HepG2 (cell line): ENCODE results near the gene ACSF3. TPM values are rescaled to one million over a fixed set of nuclear protein-coding genes. Genes with fewer than 3 reads are reported as not detected.

Experiments used
- ARID3A ChIP-seq: IDR thresholded peaks from 2 replicates; pipeline ENCODE4 v1.6.1; 2012; ENCODE audit warnings: low read depth, low read length, improper control_type of control experiment
- CAMTA2 ChIP-seq: sonication (generic); formaldehyde crosslinking; IDR thresholded peaks from 2 replicates; pipeline ENCODE4 v1.4.0; 2020; ENCODE audit warnings: mild to moderate bottlenecking, missing genetic modification reagents, borderline replicate concordance
- CENPT ChIP-seq: sonication (generic); formaldehyde crosslinking; IDR thresholded peaks from 2 replicates; pipeline ENCODE4 v1.8.0; 2022; ENCODE audit warnings: low read depth, mild to moderate bottlenecking, moderate library complexity, missing genetic modification reagents
- FIP1L1 ChIP-seq: fragments of 200-400 bp; formaldehyde crosslinking; IDR thresholded peaks from 2 replicates; pipeline ENCODE4 v1.6.1; 2018; ENCODE audit warnings: low read depth, mild to moderate bottlenecking, low read length, moderate library complexity, borderline replicate concordance; ENCODE audit not compliant: insufficient read depth
- FOXK1 ChIP-seq: sonication (generic); formaldehyde crosslinking; IDR thresholded peaks from 2 replicates; pipeline ENCODE4 v1.4.0; 2020; ENCODE audit warnings: low read depth, missing genetic modification reagents, borderline replicate concordance
- IKZF4 ChIP-seq: sonication (generic); formaldehyde crosslinking; IDR thresholded peaks from 2 replicates; pipeline ENCODE4 v1.5.1; 2020; ENCODE audit warnings: borderline replicate concordance, mild to moderate bottlenecking, low read depth, missing genetic modification reagents; ENCODE audit errors: not compliant biosample characterization
- KLF9 ChIP-seq: IDR thresholded peaks from 2 replicates; pipeline ENCODE4 v1.6.1; 2016; ENCODE audit warnings: low read depth
- MED1 ChIP-seq: sonication (generic); formaldehyde crosslinking; IDR thresholded peaks from 2 replicates; pipeline ENCODE4 v1.4.0; 2020; ENCODE audit warnings: missing genetic modification reagents
- NONO ChIP-seq, 2 experiments: fragments of 450-650 bp in 1 of 2; sonication (generic) in 1 of 2; formaldehyde crosslinking in 1 of 2; IDR thresholded peaks in 1 of 2; conservative IDR thresholded peaks in 1 of 2; 2 replicates each; pipeline versions ENCODE4 v1.6.1 to v1.8.0; 2017 to 2022; ENCODE audit warnings: mild to moderate bottlenecking in 1 of 2, missing genetic modification reagents in 1 of 2, moderate library complexity in 1 of 2
- PBX2 ChIP-seq: IDR thresholded peaks from 2 replicates; pipeline ENCODE4 v1.6.1; 2016; ENCODE audit warnings: control low read depth
- RNF219 ChIP-seq: sonication (generic); formaldehyde crosslinking; IDR thresholded peaks from 2 replicates; pipeline ENCODE4 v1.5.0; 2020; ENCODE audit warnings: mild to moderate bottlenecking, missing genetic modification reagents
- SIX4 ChIP-seq: sonication (generic); formaldehyde crosslinking; IDR thresholded peaks from 2 replicates; pipeline ENCODE4 v1.4.0; 2020; ENCODE audit warnings: missing genetic modification reagents
- SP140L ChIP-seq: sonication (generic); formaldehyde crosslinking; IDR thresholded peaks from 2 replicates; pipeline ENCODE4 v1.4.0; 2020; ENCODE audit warnings: missing genetic modification reagents, borderline replicate concordance
- TCF7L2 ChIP-seq: IDR thresholded peaks from 2 replicates; pipeline ENCODE4 v1.6.1; 2011; ENCODE audit warnings: mild to moderate bottlenecking, low read depth, low read length, moderate library complexity
- TFE3 ChIP-seq: IDR thresholded peaks from 2 replicates; pipeline ENCODE4 v1.6.1; 2016
- WIZ ChIP-seq: sonication (generic); formaldehyde crosslinking; IDR thresholded peaks from 2 replicates; pipeline ENCODE4 v1.5.1; 2020; ENCODE audit warnings: mild to moderate bottlenecking, missing genetic modification reagents
- ZNF33B ChIP-seq: sonication (generic); formaldehyde crosslinking; IDR thresholded peaks from 2 replicates; pipeline ENCODE4 v1.5.1; 2020; ENCODE audit warnings: mild to moderate bottlenecking, missing genetic modification reagents
- ZNF570 ChIP-seq: sonication (generic); formaldehyde crosslinking; IDR thresholded peaks from 2 replicates; pipeline ENCODE4 v1.4.0; 2020; ENCODE audit warnings: mild to moderate bottlenecking, missing genetic modification reagents, borderline replicate concordance
- ZNF598 ChIP-seq: sonication (generic); formaldehyde crosslinking; IDR thresholded peaks from 2 replicates; pipeline ENCODE4 v1.5.1; 2020; ENCODE audit warnings: mild to moderate bottlenecking, missing genetic modification reagents, borderline replicate concordance
- ZNF660 ChIP-seq: sonication (generic); formaldehyde crosslinking; IDR thresholded peaks from 2 replicates; pipeline ENCODE4 v1.5.1; 2020; ENCODE audit warnings: mild to moderate bottlenecking, low read depth, missing genetic modification reagents, borderline replicate concordance
- ZNF775 ChIP-seq: sonication (generic); formaldehyde crosslinking; IDR thresholded peaks from 2 replicates; pipeline ENCODE4 v1.4.0; 2020; ENCODE audit warnings: missing genetic modification reagents, mild to moderate bottlenecking, moderate library complexity, borderline replicate concordance
- ZNF777 ChIP-seq: sonication (generic); formaldehyde crosslinking; IDR thresholded peaks from 2 replicates; pipeline ENCODE4 v1.4.0; 2020; ENCODE audit warnings: missing genetic modification reagents
- ZNF792 ChIP-seq: IDR thresholded peaks from 2 replicates; pipeline ENCODE4 v1.6.1; 2016
- polyA plus RNA-seq, 8 experiments: library from polyadenylated mRNA; depleted of rRNA in 3 of 8; stranded (reverse) in 7 of 8; unstranded in 1 of 8; fragments of >200 nt; fragmentation: Illumina TruSeq in 4 of 8; extraction: Trizol in 4 of 8; gene quantifications; 2 replicates each; pipeline versions ENCODE4 v1.2.1 to v1.2.3, GENCODE V29; 2011 to 2016; ENCODE audit warnings: low read depth in 4 of 8, missing spikeins in 1 of 8, mixed read lengths in 1 of 8; ENCODE audit not compliant: insufficient read depth in 1 of 8
- total RNA-seq, 5 experiments: library from RNA; depleted of rRNA; stranded (reverse); fragments of >200 nt; fragmentation: Illumina TruSeq; extraction: Trizol; gene quantifications; 2 replicates each; pipeline ENCODE4 v1.2.3, GENCODE V29; 2016; ENCODE audit warnings: low read depth in 1 of 5

The ACSF3 gene
- total and polyA plus RNA-seq, 2 of the 13 experiments (the other 11 are each of a cell fraction or from before 2014, with no cell fraction given) = 14.9 to 30.6 TPM

GRCh38 chr16:89201439-89202377 lies 108.1 kb downstream of the ACSF3 start (continued):
- TF ChIP-seq WIZ (CRISPR knock-in tag) (no peak), CAMTA2 (CRISPR knock-in tag) (no peak), CENPT (CRISPR knock-in tag) (no peak), PBX2 (no peak), ARID3A (no peak), RNF219 (CRISPR knock-in tag) (no peak), ZNF598 (CRISPR knock-in tag) (no peak), MED1 (0 out of 2 replicates have a peak, but pooled peaks have one; percentile 23), SIX4 (CRISPR knock-in tag) (no peak), FOXK1 (CRISPR knock-in tag) (no peak), ZNF660 (CRISPR knock-in tag) (no peak), FIP1L1 (no peak), ZNF570 (CRISPR knock-in tag) (no peak), ZNF777 (no peak; the same call in 1 of the 2 replicates), ZNF792 (CRISPR knock-in tag) (peak; percentile 48; the same call in 1 of the 2 replicates), NONO (IDR thresholded peaks at IDR 0.05) (no peak), NONO (CRISPR knock-in tag; conservative IDR thresholded peaks at IDR 0.05) (no peak; the same call in 1 of the 2 replicates), IKZF4 (CRISPR knock-in tag) (peak; percentile 72), ZNF775 (CRISPR knock-in tag) (no peak), SP140L (CRISPR knock-in tag) (no peak), TCF7L2 (no peak), KLF9 (CRISPR knock-in tag) (no peak), TFE3 (CRISPR knock-in tag) (no peak), ZNF33B (CRISPR knock-in tag) (no peak)
